Neuronal stem cell (in vitro differentiated cells): ENCODE data around the gene ACP7.
A peak's percentile ranks its signal among the peaks of the same experiment; 100 is the strongest.

Experiments
- DNase-seq: peaks from one replicate; pipeline ENCODE4 v3.0.0-alpha.2; 2013; ENCODE audit warnings: low spot score
- H2AFZ ChIP-seq: one replicate; pipeline ENCODE4 v1.6.1; 2013; ENCODE audit warnings: mild to moderate bottlenecking, low read length, inconsistent platforms
- H2AK5ac ChIP-seq: 2 replicates; pipeline ENCODE4 v1.6.1; 2013; ENCODE audit warnings: low read depth, mild to moderate bottlenecking, inconsistent platforms, low read length, moderate library complexity, mixed read lengths
- H2BK120ac ChIP-seq: 2 replicates; pipeline ENCODE4 v1.6.1; 2013; ENCODE audit warnings: low read depth, mild to moderate bottlenecking, inconsistent platforms, low read length, moderate library complexity, mixed read lengths
- H2BK12ac ChIP-seq: one replicate; pipeline ENCODE4 v1.6.1; 2013; ENCODE audit warnings: low read length, inconsistent platforms
- H2BK15ac ChIP-seq: 2 replicates; pipeline ENCODE4 v1.6.1; 2013; ENCODE audit warnings: mild to moderate bottlenecking, low read length, inconsistent platforms, mixed read lengths
- H2BK5ac ChIP-seq: one replicate; pipeline ENCODE4 v1.6.1; 2013; ENCODE audit warnings: inconsistent platforms, mild to moderate bottlenecking, low read length, moderate library complexity
- H3K14ac ChIP-seq: one replicate; pipeline ENCODE4 v1.6.1; 2013; ENCODE audit warnings: low read length, inconsistent platforms
- H3K18ac ChIP-seq: 2 replicates; pipeline ENCODE4 v1.6.1; 2013; ENCODE audit warnings: low read length, inconsistent platforms
- H3K23ac ChIP-seq: 2 replicates; pipeline ENCODE4 v1.6.1; 2013; ENCODE audit warnings: low read depth, mild to moderate bottlenecking, mixed read lengths, low read length, inconsistent platforms; ENCODE audit not compliant: poor library complexity
- H3K27ac ChIP-seq: replicated peaks from 3 replicates; pipeline ENCODE4 v1.5.1; 2013; ENCODE audit warnings: low read length, inconsistent platforms
- H3K27me3 ChIP-seq, 3 experiments: 2 replicates each; pipeline ENCODE4 v1.6.1; 2013; ENCODE audit warnings: low read length in 3 of 3, mild to moderate bottlenecking in 2 of 3, inconsistent platforms in 1 of 3, low read depth in 1 of 3, mixed read lengths in 1 of 3, moderate library complexity in 1 of 3; ENCODE audit not compliant: control insufficient read depth in 3 of 3, insufficient read depth in 3 of 3
- H3K36me3 ChIP-seq, 2 donors: replicated peaks in 1 of 2; 2 replicates each; pipeline ENCODE4 v1.6.1; 2013; ENCODE audit warnings: low read length in 2 of 2; ENCODE audit not compliant: control insufficient read depth in 2 of 2, insufficient read depth in 2 of 2
- H3K4ac ChIP-seq: 2 replicates; pipeline ENCODE4 v1.6.1; 2013; ENCODE audit warnings: inconsistent platforms, mild to moderate bottlenecking, low read length, moderate library complexity
- H3K4me1 ChIP-seq, 2 donors: 1 replicate in 1 of 2; 2 replicates in 1 of 2; pipeline ENCODE4 v1.6.1; 2013; ENCODE audit warnings: low read length in 2 of 2, low read depth in 1 of 2; ENCODE audit not compliant: control insufficient read depth in 2 of 2, insufficient read depth in 1 of 2
- H3K4me2 ChIP-seq: one replicate; pipeline ENCODE4 v1.6.1; 2013; ENCODE audit warnings: mild to moderate bottlenecking, low read length, inconsistent platforms; ENCODE audit not compliant: insufficient read depth, poor library complexity, severe bottlenecking
- H3K4me3 ChIP-seq, 2 donors: 2 replicates each; pipeline ENCODE4 v1.5.1; 2013; ENCODE audit warnings: low read length in 2 of 2, mild to moderate bottlenecking in 2 of 2, inconsistent platforms in 1 of 2, moderate library complexity in 1 of 2
- H3K79me1 ChIP-seq: one replicate; pipeline ENCODE4 v1.6.1; 2013; ENCODE audit warnings: low read depth, mild to moderate bottlenecking, inconsistent platforms, low read length, moderate library complexity
- H3K9ac ChIP-seq: one replicate; pipeline ENCODE4 v1.6.1; 2013; ENCODE audit warnings: mild to moderate bottlenecking, low read depth, low read length, inconsistent platforms; ENCODE audit not compliant: poor library complexity
- H3K9me3 ChIP-seq, 2 donors: replicated peaks in 1 of 2; 2 replicates each; pipeline versions ENCODE3 to v1.6.1; 2013; ENCODE audit warnings: low read length in 2 of 2, mild to moderate bottlenecking in 2 of 2, inconsistent platforms in 1 of 2, low read depth in 1 of 2, mixed read lengths in 1 of 2, moderate library complexity in 1 of 2; ENCODE audit not compliant: control insufficient read depth in 2 of 2, insufficient read depth in 1 of 2
- H4K8ac ChIP-seq: one replicate; pipeline ENCODE4 v1.6.1; 2013; ENCODE audit warnings: low read depth, mild to moderate bottlenecking, inconsistent platforms, low read length, moderate library complexity
- H4K91ac ChIP-seq: one replicate; pipeline ENCODE4 v1.6.1; 2013; ENCODE audit warnings: low read length, low read depth, mild to moderate bottlenecking, inconsistent platforms; ENCODE audit not compliant: poor library complexity
- WGBS, 2 donors: extraction: QIAGEN DNeasy Blood & Tissue Kit; methylation state at CpG; one replicate each; pipeline ENCODE4 v1.1.7; 2013; ENCODE audit warnings: missing lambda C conversion rate in 2 of 2, mixed read lengths in 1 of 2; ENCODE audit not compliant: insufficient read length in 2 of 2, insufficient replicate concordance in 1 of 2; ENCODE audit errors: extremely low coverage in 2 of 2; 5-methylcytosine and 5-hydroxymethylcytosine counted together

ACP7 gene

GRCh38 chr19:39045506-39045905 lies 38.7 kb upstream of the ACP7 start:
- no CpG with 5 or more reads among the region's 6 CpGs for WGBS, 2 donors
- H3K9ac ChIP-seq = no peak overlapping the region

GRCh38 chr19:39046037-39046821 lies 37.9 kb upstream of the ACP7 start:
- Histone ChIP-seq H2AK5ac (no peak overlapping the region), H3K4me3 (no peak overlapping the region)

More at GRCh38 chr19:39045506-39045905, 38.7 kb upstream of the ACP7 start:
- no peak overlapping the region for H2AFZ ChIP-seq
- H3K4me2 ChIP-seq = no peak overlapping the region
- H2BK5ac ChIP-seq = no peak overlapping the region
- no peak overlapping the region for H4K91ac ChIP-seq
- H3K4me1 ChIP-seq = no peaks in the 10 kb centered on the region
- H3K4ac ChIP-seq = no peak overlapping the region
- H3K9me3 ChIP-seq = peaks cover 10 to 11% of the 10 kb centered on the region in 2 donors
- no peaks in the 10 kb centered on the region for H3K27me3 ChIP-seq
- H3K4me3 ChIP-seq = no peak overlapping the region
- H2BK12ac ChIP-seq = peak overlapping the region; percentile 22
- no peak for DNase-seq
- no peaks in the 10 kb centered on the region for H3K79me1 ChIP-seq
- no peak overlapping the region for H3K14ac ChIP-seq
- no peak overlapping the region for H3K27ac ChIP-seq
- H2BK15ac ChIP-seq = no peak overlapping the region
- H3K36me3 ChIP-seq = no peaks in the 10 kb centered on the region
- no peak overlapping the region for H3K18ac ChIP-seq
- no peak overlapping the region for H4K8ac ChIP-seq
- H2AK5ac ChIP-seq = no peak overlapping the region
- H2BK120ac ChIP-seq = no peak overlapping the region
- no peak overlapping the region for H3K23ac ChIP-seq

GRCh38 chr19:39047073-39047472 lies 37.1 kb upstream of the ACP7 start:
- WGBS, 2 donors = no CpG with 5 or more reads among the region's 2 CpGs
- H2AK5ac ChIP-seq = no peak overlapping the region
- DNase-seq = no peak

More at GRCh38 chr19:39046037-39046821, 37.9 kb upstream of the ACP7 start:
- Histone ChIP-seq H2BK12ac (no peak overlapping the region), H2BK120ac (no peak overlapping the region), H2AFZ (no peak overlapping the region), H3K4me1 (no peaks in the 10 kb centered on the region), H3K23ac (no peak overlapping the region), H2BK5ac (no peak overlapping the region), H4K91ac (no peak overlapping the region), H3K14ac (no peak overlapping the region), H4K8ac (no peak overlapping the region), H3K27me3 (no peaks in the 10 kb centered on the region), H3K18ac (no peak overlapping the region), H3K36me3 (no peaks in the 10 kb centered on the region), H2BK15ac (no peak overlapping the region), H3K27ac (no peak overlapping the region), H3K9ac (no peak overlapping the region), H3K9me3 (peaks cover 10 to 11% of the 10 kb centered on the region in 2 donors), H3K4ac (no peak overlapping the region), H3K4me2 (no peak overlapping the region), H3K79me1 (no peaks in the 10 kb centered on the region)
- DNase-seq = no peak
- WGBS, 2 donors = no CpG with 5 or more reads among the region's 7 CpGs

GRCh38 chr19:39052243-39052746 lies 31.9 kb upstream of the ACP7 start:
- WGBS, 2 donors = no CpG with 5 or more reads among the region's 10 CpGs

More at GRCh38 chr19:39047073-39047472, 37.1 kb upstream of the ACP7 start:
- no peak overlapping the region for H3K23ac ChIP-seq
- H4K8ac ChIP-seq = no peak overlapping the region
- no peak overlapping the region for H3K9ac ChIP-seq
- H2BK12ac ChIP-seq = no peak overlapping the region
- H3K18ac ChIP-seq = no peak overlapping the region
- H3K36me3 ChIP-seq = no peaks in the 10 kb centered on the region
- no peak overlapping the region for H2BK5ac ChIP-seq
- H3K4me3 ChIP-seq = no peak overlapping the region
- no peak overlapping the region for H3K4me2 ChIP-seq
- H3K79me1 ChIP-seq = no peaks in the 10 kb centered on the region
- no peak overlapping the region for H3K4ac ChIP-seq
- no peaks in the 10 kb centered on the region for H3K27me3 ChIP-seq
- no peak overlapping the region for H2AFZ ChIP-seq
- no peak overlapping the region for H2BK120ac ChIP-seq
- no peaks in the 10 kb centered on the region for H3K4me1 ChIP-seq
- H2BK15ac ChIP-seq = no peak overlapping the region
- H3K9me3 ChIP-seq = peaks cover 10 to 11% of the 10 kb centered on the region in 2 donors
- H4K91ac ChIP-seq = no peak overlapping the region
- no peak overlapping the region for H3K27ac ChIP-seq
- no peak overlapping the region for H3K14ac ChIP-seq

More at GRCh38 chr19:39052243-39052746, 31.9 kb upstream of the ACP7 start:
- H2AK5ac ChIP-seq = peak overlapping the region; percentile 42
- peak overlapping the region; percentile 54 for H2BK120ac ChIP-seq
- H2AFZ ChIP-seq = no peak overlapping the region
- no peak overlapping the region for H3K18ac ChIP-seq
- H3K4me3 ChIP-seq = no peak overlapping the region
- H3K36me3 ChIP-seq = no peaks in the 10 kb centered on the region
- no peak overlapping the region for H3K4me2 ChIP-seq
- no peak overlapping the region for H3K23ac ChIP-seq
- H2BK12ac ChIP-seq = no peak overlapping the region
- H4K8ac ChIP-seq = peak overlapping the region; percentile 86
- H3K79me1 ChIP-seq = no peaks in the 10 kb centered on the region
- H3K9me3 ChIP-seq = peaks cover 0 to 5% of the 10 kb centered on the region in 2 donors
- no peak overlapping the region for H4K91ac ChIP-seq
- no peak overlapping the region for H3K9ac ChIP-seq
- H2BK5ac ChIP-seq = no peak overlapping the region
- no peak overlapping the region for H3K4ac ChIP-seq
- H3K14ac ChIP-seq = no peak overlapping the region
- H2BK15ac ChIP-seq = no peak overlapping the region
- H3K4me1 ChIP-seq = no peaks in the 10 kb centered on the region
- no peaks in the 10 kb centered on the region for H3K27me3 ChIP-seq
- DNase-seq = peak; percentile 23
- H3K27ac ChIP-seq = no peak overlapping the region
